Measurements from ENCODE around the gene OR2F1.

DNA sequence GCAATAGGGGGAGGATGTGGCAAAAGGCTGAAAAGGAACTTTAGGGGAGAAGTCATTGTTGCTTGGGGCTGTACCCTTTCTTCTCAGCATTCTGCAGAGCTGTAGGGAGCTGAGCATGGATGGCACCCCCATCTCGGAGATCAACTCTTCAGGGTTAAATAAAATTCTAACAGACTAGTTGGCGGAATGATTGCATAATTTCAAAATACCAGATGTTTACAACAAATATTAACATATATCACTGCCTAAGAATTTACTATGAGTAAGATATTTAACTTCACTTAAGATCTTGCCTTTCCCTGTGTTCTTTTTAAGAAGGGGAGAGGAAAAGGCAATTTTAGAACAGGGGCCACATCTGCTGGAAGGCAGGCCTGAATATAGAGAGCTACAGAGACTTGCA lies 509 bp upstream of the OR2F1 start:
- TF ChIP-seq, protein P1, sequence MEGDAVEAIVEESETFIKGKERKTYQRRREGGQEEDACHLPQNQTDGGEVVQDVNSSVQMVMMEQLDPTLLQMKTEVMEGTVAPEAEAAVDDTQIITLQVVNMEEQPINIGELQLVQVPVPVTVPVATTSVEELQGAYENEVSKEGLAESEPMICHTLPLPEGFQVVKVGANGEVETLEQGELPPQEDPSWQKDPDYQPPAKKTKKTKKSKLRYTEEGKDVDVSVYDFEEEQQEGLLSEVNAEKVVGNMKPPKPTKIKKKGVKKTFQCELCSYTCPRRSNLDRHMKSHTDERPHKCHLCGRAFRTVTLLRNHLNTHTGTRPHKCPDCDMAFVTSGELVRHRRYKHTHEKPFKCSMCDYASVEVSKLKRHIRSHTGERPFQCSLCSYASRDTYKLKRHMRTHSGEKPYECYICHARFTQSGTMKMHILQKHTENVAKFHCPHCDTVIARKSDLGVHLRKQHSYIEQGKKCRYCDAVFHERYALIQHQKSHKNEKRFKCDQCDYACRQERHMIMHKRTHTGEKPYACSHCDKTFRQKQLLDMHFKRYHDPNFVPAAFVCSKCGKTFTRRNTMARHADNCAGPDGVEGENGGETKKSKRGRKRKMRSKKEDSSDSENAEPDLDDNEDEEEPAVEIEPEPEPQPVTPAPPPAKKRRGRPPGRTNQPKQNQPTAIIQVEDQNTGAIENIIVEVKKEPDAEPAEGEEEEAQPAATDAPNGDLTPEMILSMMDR (IDR thresholded peaks at IDR 0.05): no peak
- no peak for TF ChIP-seq POLR2A (IDR thresholded peaks at IDR 0.05)
